ENCODE results near the gene RAPGEF4.

The RAPGEF4 gene

GRCh38 chr2:173001664-173002604 lies 266.3 kb downstream of the RAPGEF4 start:
- H3K9me3 ChIP-seq (ENCODE audit: control insufficient read depth in 2 of 2, low read length in 2 of 2), result no peaks in the 10 kb centered on the region
- no peak overlapping the region for H3K27ac ChIP-seq (ENCODE audit: low read depth in 2 of 2, low read length in 2 of 2)
- no peak overlapping the region for H3K9ac ChIP-seq (ENCODE audit: low read depth in 1 of 2, low read length in 2 of 2)
- H3K36me3 ChIP-seq (ENCODE audit: control insufficient read depth in 2 of 2, insufficient read depth in 2 of 2, low read length in 2 of 2), result no peaks in the 10 kb centered on the region
- no peaks in the 10 kb centered on the region for H3K27me3 ChIP-seq (ENCODE audit: control insufficient read depth in 2 of 2, insufficient read depth in 2 of 2, low read length in 2 of 2)
- H3K4me1 ChIP-seq (ENCODE audit: control insufficient read depth in 2 of 2, insufficient read depth in 2 of 2, low read length in 2 of 2), result no peaks in the 10 kb centered on the region
- H3K4me3 ChIP-seq (ENCODE audit: low read length in 2 of 2), result no peak overlapping the region

- Histone ChIP-seq H3K9ac (ENCODE audit: low read depth in 1 of 2, low read length in 2 of 2) (no peak overlapping the region), H3K9me3 (ENCODE audit: control insufficient read depth in 2 of 2, low read length in 2 of 2) (no peaks in the 10 kb centered on the region), H3K27me3 (ENCODE audit: control insufficient read depth in 2 of 2, insufficient read depth in 2 of 2, low read length in 2 of 2) (no peaks in the 10 kb centered on the region), H3K4me1 (ENCODE audit: control insufficient read depth in 2 of 2, insufficient read depth in 2 of 2, low read length in 2 of 2) (no peaks in the 10 kb centered on the region), H3K4me3 (ENCODE audit: low read length in 2 of 2) (no peak overlapping the region), H3K27ac (ENCODE audit: low read depth in 2 of 2, low read length in 2 of 2) (no peak overlapping the region), H3K36me3 (ENCODE audit: control insufficient read depth in 2 of 2, insufficient read depth in 2 of 2, low read length in 2 of 2) (no peaks in the 10 kb centered on the region)
These were observed 267.3 kb downstream of the RAPGEF4 start for GRCh38 chr2:173002751-173003541.

GRCh38 chr2:173008786-173009185 lies 273.1 kb downstream of the RAPGEF4 start:
- H3K36me3 ChIP-seq (ENCODE audit: control insufficient read depth in 2 of 2, insufficient read depth in 2 of 2, low read length in 2 of 2), result no peaks in the 10 kb centered on the region

GRCh38 chr2:173010233-173010632 lies 274.6 kb downstream of the RAPGEF4 start:
- H3K4me1 ChIP-seq (ENCODE audit: control insufficient read depth in 2 of 2, insufficient read depth in 2 of 2, low read length in 2 of 2), result no peaks in the 10 kb centered on the region
- H3K9me3 ChIP-seq (ENCODE audit: control insufficient read depth in 2 of 2, low read length in 2 of 2), result no peaks in the 10 kb centered on the region
- H3K9ac ChIP-seq (ENCODE audit: low read depth in 1 of 2, low read length in 2 of 2), result no peak overlapping the region
- H3K4me3 ChIP-seq (ENCODE audit: low read length in 2 of 2), result no peak overlapping the region
- H3K27ac ChIP-seq (ENCODE audit: low read depth in 2 of 2, low read length in 2 of 2), result no peak overlapping the region
- no peaks in the 10 kb centered on the region for H3K36me3 ChIP-seq (ENCODE audit: control insufficient read depth in 2 of 2, insufficient read depth in 2 of 2, low read length in 2 of 2)
- no peaks in the 10 kb centered on the region for H3K27me3 ChIP-seq (ENCODE audit: control insufficient read depth in 2 of 2, insufficient read depth in 2 of 2, low read length in 2 of 2)

More at GRCh38 chr2:173008786-173009185, 273.1 kb downstream of the RAPGEF4 start:
- Histone ChIP-seq H3K4me1 (ENCODE audit: control insufficient read depth in 2 of 2, insufficient read depth in 2 of 2, low read length in 2 of 2) (no peaks in the 10 kb centered on the region), H3K9me3 (ENCODE audit: control insufficient read depth in 2 of 2, low read length in 2 of 2) (no peaks in the 10 kb centered on the region), H3K9ac (ENCODE audit: low read depth in 1 of 2, low read length in 2 of 2) (no peak overlapping the region), H3K27me3 (ENCODE audit: control insufficient read depth in 2 of 2, insufficient read depth in 2 of 2, low read length in 2 of 2) (no peaks in the 10 kb centered on the region), H3K27ac (ENCODE audit: low read depth in 2 of 2, low read length in 2 of 2) (no peak overlapping the region), H3K4me3 (ENCODE audit: low read length in 2 of 2) (no peak overlapping the region)

- Histone ChIP-seq H3K4me1 (ENCODE audit: control insufficient read depth in 2 of 2, insufficient read depth in 2 of 2, low read length in 2 of 2) (no peaks in the 10 kb centered on the region), H3K36me3 (ENCODE audit: control insufficient read depth in 2 of 2, insufficient read depth in 2 of 2, low read length in 2 of 2) (no peaks in the 10 kb centered on the region), H3K27me3 (ENCODE audit: control insufficient read depth in 2 of 2, insufficient read depth in 2 of 2, low read length in 2 of 2) (no peaks in the 10 kb centered on the region), H3K9me3 (ENCODE audit: control insufficient read depth in 2 of 2, low read length in 2 of 2) (no peaks in the 10 kb centered on the region), H3K9ac (ENCODE audit: low read depth in 1 of 2, low read length in 2 of 2) (no peak overlapping the region), H3K27ac (ENCODE audit: low read depth in 2 of 2, low read length in 2 of 2) (no peak overlapping the region), H3K4me3 (ENCODE audit: low read length in 2 of 2) (no peak overlapping the region)
These were observed 280.8 kb downstream of the RAPGEF4 start for GRCh38 chr2:173016451-173016850.

- H3K9ac ChIP-seq (ENCODE audit: low read depth in 1 of 2, low read length in 2 of 2), result no peak overlapping the region
- no peaks in the 10 kb centered on the region for H3K9me3 ChIP-seq (ENCODE audit: control insufficient read depth in 2 of 2, low read length in 2 of 2)
- H3K4me1 ChIP-seq (ENCODE audit: control insufficient read depth in 2 of 2, insufficient read depth in 2 of 2, low read length in 2 of 2), result no peaks in the 10 kb centered on the region
- H3K36me3 ChIP-seq (ENCODE audit: control insufficient read depth in 2 of 2, insufficient read depth in 2 of 2, low read length in 2 of 2), result no peaks in the 10 kb centered on the region
- no peak overlapping the region for H3K27ac ChIP-seq (ENCODE audit: low read depth in 2 of 2, low read length in 2 of 2)
- H3K4me3 ChIP-seq (ENCODE audit: low read length in 2 of 2), result no peak overlapping the region
- no peaks in the 10 kb centered on the region for H3K27me3 ChIP-seq (ENCODE audit: control insufficient read depth in 2 of 2, insufficient read depth in 2 of 2, low read length in 2 of 2)
These were observed 282.2 kb downstream of the RAPGEF4 start for GRCh38 chr2:173017646-173018420.

- no peak overlapping the region for H3K27ac ChIP-seq (ENCODE audit: low read depth in 2 of 2, low read length in 2 of 2)
These were observed 284.1 kb downstream of the RAPGEF4 start for GRCh38 chr2:173019755-173020154.

GRCh38 chr2:173021939-173022371 lies 286.3 kb downstream of the RAPGEF4 start:
- Histone ChIP-seq H3K4me3 (ENCODE audit: low read length in 2 of 2) (no peak overlapping the region), H3K9me3 (ENCODE audit: control insufficient read depth in 2 of 2, low read length in 2 of 2) (no peaks in the 10 kb centered on the region), H3K36me3 (ENCODE audit: control insufficient read depth in 2 of 2, insufficient read depth in 2 of 2, low read length in 2 of 2) (no peaks in the 10 kb centered on the region), H3K27me3 (ENCODE audit: control insufficient read depth in 2 of 2, insufficient read depth in 2 of 2, low read length in 2 of 2) (no peaks in the 10 kb centered on the region), H3K9ac (ENCODE audit: low read depth in 1 of 2, low read length in 2 of 2) (no peak overlapping the region), H3K27ac (ENCODE audit: low read depth in 2 of 2, low read length in 2 of 2) (no peak overlapping the region), H3K4me1 (ENCODE audit: control insufficient read depth in 2 of 2, insufficient read depth in 2 of 2, low read length in 2 of 2) (no peaks in the 10 kb centered on the region)

More at GRCh38 chr2:173019755-173020154, 284.1 kb downstream of the RAPGEF4 start:
- Histone ChIP-seq H3K36me3 (ENCODE audit: control insufficient read depth in 2 of 2, insufficient read depth in 2 of 2, low read length in 2 of 2) (no peaks in the 10 kb centered on the region), H3K27me3 (ENCODE audit: control insufficient read depth in 2 of 2, insufficient read depth in 2 of 2, low read length in 2 of 2) (no peaks in the 10 kb centered on the region), H3K4me1 (ENCODE audit: control insufficient read depth in 2 of 2, insufficient read depth in 2 of 2, low read length in 2 of 2) (no peaks in the 10 kb centered on the region), H3K4me3 (ENCODE audit: low read length in 2 of 2) (no peak overlapping the region), H3K9ac (ENCODE audit: low read depth in 1 of 2, low read length in 2 of 2) (no peak overlapping the region), H3K9me3 (ENCODE audit: control insufficient read depth in 2 of 2, low read length in 2 of 2) (no peaks in the 10 kb centered on the region)

- no peaks in the 10 kb centered on the region for H3K27me3 ChIP-seq (ENCODE audit: control insufficient read depth in 2 of 2, insufficient read depth in 2 of 2, low read length in 2 of 2)
- peaks cover 4 to 6% of the 10 kb centered on the region in 2 donors for H3K4me1 ChIP-seq (ENCODE audit: control insufficient read depth in 2 of 2, insufficient read depth in 2 of 2, low read length in 2 of 2)
- no peak overlapping the region for H3K27ac ChIP-seq (ENCODE audit: low read depth in 2 of 2, low read length in 2 of 2)
- no peak overlapping the region for H3K4me3 ChIP-seq (ENCODE audit: low read length in 2 of 2)
- no peak overlapping the region for H3K9ac ChIP-seq (ENCODE audit: low read depth in 1 of 2, low read length in 2 of 2)
- no peaks in the 10 kb centered on the region for H3K9me3 ChIP-seq (ENCODE audit: control insufficient read depth in 2 of 2, low read length in 2 of 2)
- no peaks in the 10 kb centered on the region for H3K36me3 ChIP-seq (ENCODE audit: control insufficient read depth in 2 of 2, insufficient read depth in 2 of 2, low read length in 2 of 2)
These were observed 288.1 kb downstream of the RAPGEF4 start for GRCh38 chr2:173023718-173024117.
